SK-N-SH (cell line): Measurements from ENCODE around the gene RWDD3. TPM values are rescaled to one million over a fixed set of nuclear protein-coding genes. Genes with fewer than 3 reads are reported as not detected.

Experiments
- CTCF ChIA-PET: fragments of 300-600, 350-600 bp; formaldehyde crosslinking; extraction: SDS; loops from one replicate; lab custom pipeline; 2021; lab: Yijun Ruan, JAX
- POLR2A ChIA-PET: fragments of 350-600 bp; sonication (Branson Sonifier 250); formaldehyde crosslinking; extraction: SDS; loops from one replicate; lab custom pipeline; 2020; ENCODE audit warnings: antibody characterized with exemption, inconsistent platforms; lab: Yijun Ruan, JAX
- DNase-seq: peaks from one replicate; pipeline ENCODE4 v3.0.0; 2012
- H2AFZ ChIP-seq: fragments of 200-600 bp; sonication (generic); 2 replicates; pipeline ENCODE4 v1.8.1; 2016; ENCODE audit warnings: antibody characterized with exemption, mild to moderate bottlenecking, low read depth
- H3F3A ChIP-seq: fragments of 200-600 bp; sonication (generic); replicated peaks from 2 replicates; pipeline ENCODE3; 2016; ENCODE audit warnings: antibody characterized with exemption, mild to moderate bottlenecking; ENCODE audit not compliant: insufficient read depth
- H3K27ac ChIP-seq, 2 experiments: fragments of 200-500 bp in 1 of 2; fragments of 200-600 bp in 1 of 2; sonication (Bioruptor generic) in 1 of 2; sonication (generic), shearing (Covaris generic) in 1 of 2; 2 replicates each; pipeline versions ENCODE4 v1.5.1 to v1.6.1; 2014 to 2016; ENCODE audit warnings: low read depth in 2 of 2, inconsistent platforms in 1 of 2, low read length in 1 of 2, mild to moderate bottlenecking in 1 of 2, mixed read lengths in 1 of 2
- H3K27me3 ChIP-seq: fragments of 200-600 bp; sonication (generic), shearing (Covaris generic); 2 replicates; pipeline ENCODE4 v1.6.1; 2016; ENCODE audit warnings: mixed run types; ENCODE audit not compliant: insufficient read depth
- H3K36me3 ChIP-seq, 2 experiments: fragments of 200-500 bp in 1 of 2; fragments of 200-600 bp in 1 of 2; sonication (Bioruptor generic) in 1 of 2; sonication (generic) in 1 of 2; replicated peaks in 1 of 2; 2 replicates each; pipeline versions ENCODE3 to v1.5.1; 2014 to 2016; ENCODE audit warnings: low read length in 1 of 2, mild to moderate bottlenecking in 1 of 2; ENCODE audit not compliant: insufficient read depth in 2 of 2, control insufficient read depth in 1 of 2
- H3K4me1 ChIP-seq, 2 experiments: fragments of 200-500 bp in 1 of 2; fragments of 200-600 bp in 1 of 2; sonication (Bioruptor generic) in 1 of 2; sonication (generic), shearing (Covaris generic) in 1 of 2; 2 replicates each; pipeline versions ENCODE4 v1.5.1 to v1.6.1; 2014 to 2016; ENCODE audit warnings: low read depth in 1 of 2, low read length in 1 of 2, mixed run types in 1 of 2; ENCODE audit not compliant: insufficient read depth in 2 of 2, control insufficient read depth in 1 of 2
- H3K4me2 ChIP-seq: fragments of 200-600 bp; sonication (generic), shearing (Covaris generic); 2 replicates; pipeline ENCODE4 v1.6.1; 2017; ENCODE audit warnings: mixed run types
- H3K4me3 ChIP-seq, 2 experiments: fragments of 200-500 bp in 1 of 2; fragments of 200-600 bp in 1 of 2; sonication (Bioruptor generic) in 1 of 2; sonication (generic), shearing (Covaris generic) in 1 of 2; 2 replicates each; pipeline versions ENCODE4 v1.5.1 to v1.8.1; 2014 to 2016; ENCODE audit warnings: low read depth in 2 of 2, inconsistent platforms in 1 of 2, low read length in 1 of 2, mild to moderate bottlenecking in 1 of 2, mixed read lengths in 1 of 2, moderate library complexity in 1 of 2
- H3K79me2 ChIP-seq: fragments of 200-600 bp; sonication (generic); 2 replicates; pipeline ENCODE4 v1.8.1; 2017; ENCODE audit warnings: mild to moderate bottlenecking; ENCODE audit not compliant: insufficient read depth
- H3K9ac ChIP-seq: fragments of 200-600 bp; sonication (generic); 2 replicates; pipeline ENCODE4 v1.6.1; 2017; ENCODE audit warnings: mixed run types
- H3K9me2 ChIP-seq: fragments of 200-600 bp; sonication (generic); 2 replicates; pipeline ENCODE4 v1.6.1; 2017; ENCODE audit warnings: mixed run types
- H3K9me3 ChIP-seq: fragments of 200-600 bp; sonication (generic); 2 replicates; pipeline ENCODE4 v1.6.1; 2017; ENCODE audit warnings: mixed run types, mild to moderate bottlenecking, moderate library complexity
- H4K20me1 ChIP-seq: fragments of 200-600 bp; sonication (generic); 2 replicates; pipeline ENCODE4 v1.6.1; 2017; ENCODE audit warnings: mild to moderate bottlenecking, mixed run types; ENCODE audit not compliant: insufficient read depth
- CHD2 ChIP-seq: fragments of 150-350 bp; IDR thresholded peaks from 2 replicates; pipeline ENCODE4 v1.6.1; 2018; ENCODE audit warnings: low read length; ENCODE audit not compliant: partially characterized antibody
- CTCF ChIP-seq: fragments of 200-600 bp; sonication (generic); IDR thresholded peaks from 2 replicates; pipeline ENCODE4 v1.6.1; 2017; ENCODE audit warnings: antibody characterized with exemption, mild to moderate bottlenecking, moderate library complexity
- ELF1 ChIP-seq: IDR thresholded peaks from 2 replicates; pipeline ENCODE4 v1.4.0; 2012
- EP300 ChIP-seq, 2 experiments: IDR thresholded peaks; 2 replicates each; pipeline versions ENCODE4 v1.4.0 to v1.6.1; 2012; ENCODE audit warnings: borderline replicate concordance in 1 of 2, low read depth in 1 of 2, low read length in 1 of 2
- EZH2phosphoT487 ChIP-seq: fragments of 200-600 bp; sonication (generic); IDR thresholded peaks from 2 replicates; pipeline ENCODE4 v1.6.1; 2017; ENCODE audit warnings: low read depth, mixed run types, mild to moderate bottlenecking, antibody characterized with exemption, moderate library complexity, borderline replicate concordance
- FOSL2 ChIP-seq: IDR thresholded peaks from 2 replicates; pipeline ENCODE4 v1.4.0; 2012; ENCODE audit warnings: low read depth, mild to moderate bottlenecking, moderate library complexity, borderline replicate concordance
- FOXM1 ChIP-seq: IDR thresholded peaks from 2 replicates; pipeline ENCODE4 v1.4.0; 2012; ENCODE audit warnings: low read depth, mild to moderate bottlenecking
- IRF3 ChIP-seq: fragments of 150-350 bp; IDR thresholded peaks from 2 replicates; pipeline ENCODE4 v1.6.1; 2016; ENCODE audit warnings: mild to moderate bottlenecking, low read depth, low read length
- MAX ChIP-seq: IDR thresholded peaks from 2 replicates; pipeline ENCODE4 v1.4.0; 2012; ENCODE audit warnings: low read depth
- MEF2A ChIP-seq: IDR thresholded peaks from 2 replicates; pipeline ENCODE4 v1.4.0; 2012; ENCODE audit warnings: low read depth, borderline replicate concordance
- NFIC ChIP-seq: IDR thresholded peaks from 2 replicates; pipeline ENCODE4 v1.4.0; 2012; ENCODE audit warnings: borderline replicate concordance
- PBX3 ChIP-seq: IDR thresholded peaks from 2 replicates; pipeline ENCODE4; 2012
- RAD21 ChIP-seq: IDR thresholded peaks from 2 replicates; pipeline ENCODE4 v1.6.1; 2012; ENCODE audit warnings: mild to moderate bottlenecking, low read length
- RXRA ChIP-seq: IDR thresholded peaks from 2 replicates; pipeline ENCODE4 v1.4.0; 2012; ENCODE audit warnings: low read depth, mild to moderate bottlenecking, borderline replicate concordance
- SMC3 ChIP-seq: IDR thresholded peaks from 2 replicates; pipeline ENCODE4 v1.6.1; 2012; ENCODE audit warnings: low read depth, low read length, improper control_type of control experiment
- TAF1 ChIP-seq: IDR thresholded peaks from 2 replicates; pipeline ENCODE4 v1.6.1; 2012; ENCODE audit warnings: low read depth, mild to moderate bottlenecking, low read length, moderate library complexity, borderline replicate concordance
- TEAD4 ChIP-seq: IDR thresholded peaks from 2 replicates; pipeline ENCODE4 v1.4.0; 2012; ENCODE audit warnings: mild to moderate bottlenecking, borderline replicate concordance; ENCODE audit not compliant: insufficient read depth
- USF1 ChIP-seq: IDR thresholded peaks from 2 replicates; pipeline ENCODE4 v1.4.0; 2012; ENCODE audit warnings: low read depth, borderline replicate concordance
- USF2 ChIP-seq: fragments of 150-350 bp; IDR thresholded peaks from 2 replicates; pipeline ENCODE4 v1.6.1; 2017; ENCODE audit warnings: antibody characterized with exemption, low read length, low read depth, borderline replicate concordance
- WGBS: methylation state at CpG from one replicate; pipeline ENCODE4 v1.1.6; 2017; ENCODE audit warnings: low lambda C conversion rate; 5-methylcytosine and 5-hydroxymethylcytosine counted together
- polyA plus RNA-seq, 3 experiments: library from polyadenylated mRNA; depleted of rRNA; stranded (reverse); fragments of >200 nt; gene quantifications; 2 replicates each; pipeline ENCODE4 v1.2.3, GENCODE V29; 2012

The RWDD3 gene
- polyA plus RNA-seq, 1 of the 3 experiments (the other 2 are of a cell fraction), result 11.9 TPM

- no peaks in the 10 kb centered on the region; the same call in 1 of the 2 replicates for H3K9me3 ChIP-seq
- CTCF ChIA-PET, result no interaction called here
These were observed 42.4 kb downstream of the RWDD3 start for GRCh38 chr1:95276429-95276828.

More at GRCh38 chr1:95276429-95276828, 42.4 kb downstream of the RWDD3 start:
- Histone ChIP-seq H3K36me3 (no peaks in the 10 kb centered on the region), H3K4me1 (no peaks in the 10 kb centered on the region), H3K9me2 (0 out of 2 replicates have a peak, but pooled peaks cover 5% of the 10 kb centered on the region), H3K27me3 (no peaks in the 10 kb centered on the region), H4K20me1 (no peaks in the 10 kb centered on the region), H3K4me3 (no peak overlapping the region), H2AFZ (no peak overlapping the region), H3K27ac (no peak overlapping the region), H3K79me2 (no peaks in the 10 kb centered on the region), H3K9ac (no peak overlapping the region), H3F3A (no peaks in the 10 kb centered on the region), H3K4me2 (no peak overlapping the region)
- no peak for DNase-seq
- POLR2A ChIA-PET, result no interaction called here
- no peak for TF ChIP-seq ELF1
- no peak for TF ChIP-seq FOXM1
- no peak for TF ChIP-seq IRF3
- TF ChIP-seq CHD2, result no peak
- TF ChIP-seq EP300 (IDR thresholded peaks at IDR 0.05; ENCODE audit: borderline replicate concordance in 1 of 2, low read depth in 1 of 2, low read length in 1 of 2), result no peak
- no peak for TF ChIP-seq PBX3
- TF ChIP-seq CTCF, result no peak
- TF ChIP-seq NFIC, result no peak
- no peak for TF ChIP-seq SMC3
- TF ChIP-seq USF1, result no peak
- TF ChIP-seq USF2, result no peak
- no peak for TF ChIP-seq EZH2phosphoT487
- no peak for TF ChIP-seq MAX
- TF ChIP-seq TAF1, result no peak
- TF ChIP-seq RXRA, result no peak
- no peak for TF ChIP-seq FOSL2
- TF ChIP-seq TEAD4, result no peak
- TF ChIP-seq MEF2A, result no peak
- TF ChIP-seq RAD21, result no peak
- 75% methylated on average over 7 of the region's 7 CpGs for WGBS
